ENCODE data around the gene POU5F1. TPM values are rescaled to one million over a fixed set of nuclear protein-coding genes. Genes with fewer than 3 reads are reported as not detected.
"Not testable (repeated sequence)": the region's sequence is repeated elsewhere in the genome, so short reads cannot be mapped to it uniquely, and the experiment has no call there.

The POU5F1 gene
- total RNA-seq, 4 donors from 2014 or later: 0.58 to 3.4 (median 1.1) TPM; not detected in 1

DNA sequence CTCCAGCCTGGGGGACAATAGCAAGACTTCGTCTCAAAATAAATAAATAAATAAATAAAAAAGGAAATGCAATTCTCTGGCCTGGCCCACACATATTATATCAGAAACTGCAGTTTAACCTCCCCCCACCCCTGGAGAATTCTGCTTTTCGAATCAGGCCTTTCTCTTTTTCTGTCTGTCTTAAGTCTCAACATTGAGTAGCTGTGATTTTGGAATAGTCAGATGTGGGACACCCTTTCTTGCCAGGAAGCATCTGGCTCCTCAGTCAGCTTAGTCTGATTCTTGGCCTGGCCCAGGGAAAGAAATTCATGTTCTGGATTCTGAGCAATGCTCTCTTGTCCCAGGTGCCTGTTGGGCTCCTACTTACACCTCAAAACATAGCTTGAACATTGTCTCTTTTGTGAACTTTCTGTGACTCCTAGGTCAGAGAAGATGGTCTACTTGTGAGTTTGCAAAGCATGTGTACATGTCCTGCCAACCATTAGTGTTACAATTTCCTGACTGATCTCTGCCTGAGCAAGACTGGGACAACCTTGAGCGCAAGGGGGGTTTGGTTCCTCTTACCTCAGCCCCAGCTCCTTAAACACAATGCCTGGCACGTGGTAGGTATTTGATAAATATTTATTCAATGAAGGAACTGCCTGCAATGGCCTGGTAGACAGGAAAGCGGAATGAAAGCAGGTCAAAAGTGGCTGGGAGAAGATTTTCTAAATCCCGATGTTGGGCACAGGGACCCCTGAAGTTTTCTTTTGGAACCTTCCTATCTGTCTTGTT lies 23.8 kb upstream of the POU5F1 start:
- Histone ChIP-seq H3K9me3 (no peaks in the 10 kb centered on the region), H3K4me1 (peaks cover 0 to 30% (median 6%) of the 10 kb centered on the region in 3 donors), H3K4me3 (no peak overlapping the region), H3K27me3 (no peaks in the 10 kb centered on the region), H3K27ac (peak overlapping the region in 1 of 4 donors; percentile 31), H3K36me3 (no peaks in the 10 kb centered on the region)
- no peak for ATAC-seq
- 64 to 68% methylated on average over 5 to 6 of the region's 6 CpGs for WGBS, 2 donors (ENCODE audit: low coverage in 1 of 2)
- TF ChIP-seq POLR2A (IDR thresholded peaks at IDR 0.05): no peak
- no peak for TF ChIP-seq EP300 (IDR thresholded peaks at IDR 0.05)
- no peak for TF ChIP-seq POLR2AphosphoS5 (IDR thresholded peaks at IDR 0.05)
- TF ChIP-seq, protein P1, sequence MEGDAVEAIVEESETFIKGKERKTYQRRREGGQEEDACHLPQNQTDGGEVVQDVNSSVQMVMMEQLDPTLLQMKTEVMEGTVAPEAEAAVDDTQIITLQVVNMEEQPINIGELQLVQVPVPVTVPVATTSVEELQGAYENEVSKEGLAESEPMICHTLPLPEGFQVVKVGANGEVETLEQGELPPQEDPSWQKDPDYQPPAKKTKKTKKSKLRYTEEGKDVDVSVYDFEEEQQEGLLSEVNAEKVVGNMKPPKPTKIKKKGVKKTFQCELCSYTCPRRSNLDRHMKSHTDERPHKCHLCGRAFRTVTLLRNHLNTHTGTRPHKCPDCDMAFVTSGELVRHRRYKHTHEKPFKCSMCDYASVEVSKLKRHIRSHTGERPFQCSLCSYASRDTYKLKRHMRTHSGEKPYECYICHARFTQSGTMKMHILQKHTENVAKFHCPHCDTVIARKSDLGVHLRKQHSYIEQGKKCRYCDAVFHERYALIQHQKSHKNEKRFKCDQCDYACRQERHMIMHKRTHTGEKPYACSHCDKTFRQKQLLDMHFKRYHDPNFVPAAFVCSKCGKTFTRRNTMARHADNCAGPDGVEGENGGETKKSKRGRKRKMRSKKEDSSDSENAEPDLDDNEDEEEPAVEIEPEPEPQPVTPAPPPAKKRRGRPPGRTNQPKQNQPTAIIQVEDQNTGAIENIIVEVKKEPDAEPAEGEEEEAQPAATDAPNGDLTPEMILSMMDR (IDR thresholded peaks at IDR 0.05): no peak

DNA sequence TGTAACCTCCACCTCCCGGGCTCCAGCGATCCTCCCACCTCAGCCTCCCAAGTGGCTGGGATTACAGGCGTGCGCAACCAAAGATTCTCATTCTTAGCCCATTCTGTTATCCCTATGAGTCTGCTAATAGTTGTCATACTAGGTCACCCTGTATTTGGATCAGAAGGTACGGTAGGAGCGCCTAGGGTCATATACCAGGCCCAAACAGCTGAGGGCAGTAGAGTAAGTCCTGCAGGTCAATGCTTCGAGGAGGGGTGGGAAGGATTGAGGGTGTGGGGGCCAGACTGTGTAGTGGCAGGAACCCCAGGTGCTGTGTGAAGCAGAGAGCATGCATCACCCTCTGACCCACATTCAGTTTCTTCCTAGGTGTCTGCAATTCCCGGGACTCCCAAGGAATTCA lies 22.7 kb upstream of the POU5F1 start:
- Histone ChIP-seq H3K27ac (no peak overlapping the region), H3K4me1 (peaks cover 0 to 19% (median 0%) of the 10 kb centered on the region in 3 donors), H3K27me3 (no peaks in the 10 kb centered on the region), H3K4me3 (no peak overlapping the region), H3K9me3 (no peaks in the 10 kb centered on the region), H3K36me3 (no peaks in the 10 kb centered on the region)
- WGBS, 2 donors (ENCODE audit: low coverage in 1 of 2): 83 to 87% methylated on average over 5 of the region's 8 CpGs
- no peak for ATAC-seq
- TF ChIP-seq POLR2A (IDR thresholded peaks at IDR 0.05): no peak
- TF ChIP-seq POLR2AphosphoS5 (IDR thresholded peaks at IDR 0.05): no peak
- TF ChIP-seq, protein P1 (IDR thresholded peaks at IDR 0.05): no peak
- no peak for TF ChIP-seq EP300 (IDR thresholded peaks at IDR 0.05)

DNA sequence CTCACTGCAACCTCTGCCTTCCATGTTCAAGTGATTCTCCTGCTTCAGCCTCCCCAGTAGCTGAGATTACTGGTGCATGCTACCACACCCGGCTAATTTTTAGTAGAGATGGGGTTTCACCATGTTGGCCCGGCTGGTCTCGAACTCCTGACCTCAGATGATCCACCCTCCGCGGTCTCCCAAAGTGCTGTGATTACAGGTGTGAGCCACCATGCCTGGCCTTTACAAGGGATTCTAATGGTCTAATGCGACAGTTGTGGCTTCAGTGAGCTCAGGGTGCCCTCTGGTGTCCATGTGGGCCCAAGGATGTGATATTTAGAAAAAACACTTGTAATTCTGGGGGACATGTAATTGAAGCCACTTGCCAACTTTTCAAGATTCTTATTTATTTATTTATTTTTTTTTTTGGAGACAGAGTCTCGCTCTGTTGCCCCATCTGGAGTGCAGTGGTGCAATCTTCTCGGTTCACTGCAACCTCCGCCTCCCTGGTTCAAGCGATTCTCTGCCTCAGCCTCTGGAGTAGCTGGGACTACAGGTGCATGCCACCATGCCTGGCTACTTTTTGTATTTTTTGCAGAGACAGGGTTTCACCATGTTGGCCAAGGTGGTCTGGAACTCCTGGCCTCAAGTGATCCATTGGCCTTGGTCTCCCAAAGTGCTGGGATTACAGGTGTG lies 22.1 kb upstream of the POU5F1 start:
- not testable (repeated sequence) for H3K27ac ChIP-seq, ATAC-seq, H3K27me3 ChIP-seq, H3K9me3 ChIP-seq, H3K4me3 ChIP-seq, H3K36me3 ChIP-seq
- WGBS, 2 donors (ENCODE audit: low coverage in 1 of 2): 40 to 82% methylated on average over 2 to 3 of the region's 10 CpGs
- TF ChIP-seq, protein P1 (IDR thresholded peaks at IDR 0.05): peak in 3 of 4 experiments; percentile 59 to 64 (median 62)
- H3K4me1 ChIP-seq: peaks cover 0 to 16% (median 0%) of the 10 kb centered on the region in 3 donors

DNA sequence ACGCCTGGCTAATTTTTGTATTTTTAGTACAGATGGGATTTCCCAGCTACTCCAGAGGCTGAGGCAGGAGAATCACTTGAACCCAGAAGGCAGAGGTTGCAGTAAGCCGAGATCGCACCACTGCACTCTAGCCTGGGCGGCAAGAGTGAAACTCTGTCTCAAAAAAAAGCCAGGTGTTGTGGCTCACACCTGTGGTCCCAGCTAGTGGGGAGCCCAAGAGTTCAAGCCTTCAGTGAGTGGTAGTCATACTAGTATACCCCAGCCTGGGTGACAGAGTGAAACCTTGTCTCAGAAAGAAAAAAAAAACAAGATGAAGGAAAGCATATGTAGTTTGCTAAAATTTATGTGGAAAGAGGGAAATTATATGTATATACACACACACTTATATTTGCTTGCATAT lies 20.0 kb upstream of the POU5F1 start:
- WGBS, 2 donors (ENCODE audit: low coverage in 1 of 2): 83% methylated on average over 2 to 4 of the region's 4 CpGs
- no peak for TF ChIP-seq POLR2AphosphoS5 (IDR thresholded peaks at IDR 0.05)
- no peak for TF ChIP-seq EP300 (IDR thresholded peaks at IDR 0.05)
- TF ChIP-seq POLR2A (IDR thresholded peaks at IDR 0.05): no peak
- TF ChIP-seq, protein P1 (IDR thresholded peaks at IDR 0.05): no peak
- no peak overlapping the region for H3K27ac ChIP-seq
- H3K4me1 ChIP-seq: peaks cover 0 to 16% (median 0%) of the 10 kb centered on the region in 3 donors
- ATAC-seq: no peak
- H3K27me3 ChIP-seq: no peaks in the 10 kb centered on the region
- no peak overlapping the region for H3K4me3 ChIP-seq
- no peaks in the 10 kb centered on the region for H3K9me3 ChIP-seq
- no peaks in the 10 kb centered on the region for H3K36me3 ChIP-seq

DNA sequence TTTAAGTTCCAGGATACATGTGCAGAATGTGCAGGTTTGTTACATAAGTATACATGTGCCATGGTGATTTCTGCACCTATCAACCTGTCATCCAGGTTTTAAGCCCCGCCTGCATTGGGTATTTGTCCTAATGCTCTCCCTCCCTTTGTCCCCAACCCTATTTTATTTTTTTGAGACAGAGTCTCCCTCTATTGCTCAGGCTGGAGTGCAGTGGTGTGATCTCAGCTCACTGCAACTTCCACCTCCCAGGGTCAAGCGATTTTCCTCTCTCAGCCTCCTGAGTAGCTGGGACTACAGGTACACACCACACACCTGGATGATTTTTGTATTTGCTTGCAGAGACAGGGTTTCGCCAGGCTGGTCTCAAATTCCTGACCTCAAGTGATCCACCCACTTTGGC lies 18.7 kb upstream of the POU5F1 start:
- H3K9me3 ChIP-seq, H3K36me3 ChIP-seq, ATAC-seq, H3K4me3 ChIP-seq, H3K27ac ChIP-seq, H3K4me1 ChIP-seq, H3K27me3 ChIP-seq: not testable (repeated sequence)
- 89% methylated on average over 3 of the region's 3 CpGs; no CpG with 5 or more reads in 1 of the 2 donors for WGBS, 2 donors (ENCODE audit: low coverage in 1 of 2)

All from gastroesophageal sphincter (tissue), 4 donors.